ENCODE measurements around the gene TMEM253.

- no peak for TF ChIP-seq POLR2AphosphoS5 (IDR thresholded peaks at IDR 0.05)
- TF ChIP-seq EP300 (IDR thresholded peaks at IDR 0.05): no peak
Measured at GRCh38 chr14:21086908-21087293, 14.0 kb upstream of the TMEM253 start.
